ENCODE results near the gene CIB1.

- TF ChIP-seq CTCF (IDR thresholded peaks at IDR 0.05 in 4 of 5, conservative IDR thresholded peaks at IDR 0.05 in 1 of 5), result no peak
- no peak for TF ChIP-seq POLR2A (IDR thresholded peaks at IDR 0.05)
These were observed 3.1 kb downstream of the CIB1 start for GRCh38 chr15:90230610-90231009.

All from gastrocnemius medialis (tissue), 4 donors.